ENCODE data around the gene TYSND1. TPM values are rescaled to one million over a fixed set of nuclear protein-coding genes. Genes with fewer than 3 reads are reported as not detected.

The TYSND1 gene
- total and polyA plus RNA-seq, 5 donors from 2014 or later = 15.0 to 28.1 (median 17.3) TPM

DNA sequence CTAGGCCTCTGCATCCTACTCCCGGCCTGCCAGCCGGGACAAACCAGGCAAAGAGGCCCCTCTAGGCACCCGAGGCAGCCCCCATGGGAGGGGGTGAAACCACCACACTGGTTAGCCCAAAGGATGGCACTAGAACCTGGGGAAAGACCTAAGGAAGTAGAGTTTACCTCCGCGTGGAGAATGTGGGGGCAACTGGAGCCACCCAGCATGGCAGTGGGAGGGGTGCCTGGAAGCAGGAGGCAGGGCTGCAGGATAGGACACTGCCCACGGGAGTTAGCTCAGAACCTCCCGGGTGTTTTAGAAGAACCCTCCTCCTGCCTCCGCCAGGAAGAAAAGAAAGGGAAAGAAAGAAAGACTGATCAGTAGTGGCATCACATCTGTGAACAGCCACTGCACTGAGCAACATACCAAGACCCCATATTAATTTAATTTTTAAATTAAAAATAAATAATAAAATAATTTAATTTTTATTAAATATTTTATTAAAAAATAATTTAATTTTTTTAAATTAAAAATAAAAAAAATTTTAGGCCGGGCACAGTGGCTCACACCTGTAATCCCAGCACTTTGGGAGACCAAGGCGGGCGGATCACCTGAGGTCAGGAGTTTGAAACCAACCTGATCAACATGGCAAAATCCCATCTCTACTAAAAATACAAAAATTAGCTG is 25.1 kb downstream of the TYSND1 start:
- ATAC-seq (ENCODE audit: low read depth in 2 of 2) (no peak), DNase-seq (no peak)
- Histone ChIP-seq H3K36me3 (ENCODE audit: control insufficient read depth, insufficient read depth, low read length) (no peaks in the 10 kb centered on the region), H3K4me3 (ENCODE audit: low read depth, low read length) (no peak overlapping the region), H3K4me1 (ENCODE audit: control insufficient read depth, insufficient read depth, low read length, poor library complexity, severe bottlenecking) (no peaks in the 10 kb centered on the region), H3K9me3 (ENCODE audit: control insufficient read depth in 2 of 2, low read length in 2 of 2) (no peaks in the 10 kb centered on the region), H3K27me3 (ENCODE audit: control insufficient read depth, insufficient read depth, low read length) (no peaks in the 10 kb centered on the region), H3K27ac (ENCODE audit: insufficient read depth, low read length, poor library complexity, severe bottlenecking) (no peak overlapping the region)
- H3K36me3 Mint-ChIP-seq = peaks cover 6% of the 10 kb centered on the region
- H3K9me3 Mint-ChIP-seq = peaks cover 0 to 2% (median 0%) of the 10 kb centered on the region in 7 donors
- no peak overlapping the region for H3K4me3 Mint-ChIP-seq
- H3K4me1 Mint-ChIP-seq = peaks cover 0 to 8% (median 3%) of the 10 kb centered on the region in 4 donors
- no peak overlapping the region for H3K27ac Mint-ChIP-seq
- no peaks in the 10 kb centered on the region for H3K27me3 Mint-ChIP-seq

DNA sequence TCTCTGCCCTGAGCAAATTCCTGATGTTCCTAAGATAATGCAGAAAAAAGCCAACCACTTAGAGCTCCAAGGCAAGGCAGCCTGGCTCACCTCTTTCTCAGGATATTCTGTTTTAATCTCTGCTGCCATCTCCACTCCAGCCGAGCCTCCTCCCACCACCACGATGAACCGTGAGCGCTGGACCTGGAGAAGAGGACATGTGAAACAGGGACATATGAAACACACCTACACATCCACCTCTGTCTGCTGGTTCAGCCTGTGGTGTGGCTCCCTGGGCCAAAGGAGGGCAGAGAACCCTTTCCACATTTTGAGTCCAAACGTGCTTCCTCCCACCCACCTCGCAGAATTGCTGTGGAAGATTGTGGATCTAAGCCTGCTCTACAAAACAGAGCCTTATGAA is 26.1 kb downstream of the TYSND1 start:
- no peak overlapping the region for H3K27ac Mint-ChIP-seq
- no peaks in the 10 kb centered on the region for H3K27me3 ChIP-seq (ENCODE audit: control insufficient read depth, insufficient read depth, low read length)
- H3K27ac ChIP-seq (ENCODE audit: insufficient read depth, low read length, poor library complexity, severe bottlenecking) = no peak overlapping the region
- no peaks in the 10 kb centered on the region for H3K36me3 ChIP-seq (ENCODE audit: control insufficient read depth, insufficient read depth, low read length)
- no peaks in the 10 kb centered on the region for H3K4me1 ChIP-seq (ENCODE audit: control insufficient read depth, insufficient read depth, low read length, poor library complexity, severe bottlenecking)
- peaks cover 0 to 2% (median 0%) of the 10 kb centered on the region in 7 donors for H3K9me3 Mint-ChIP-seq
- no peaks in the 10 kb centered on the region for H3K9me3 ChIP-seq (ENCODE audit: control insufficient read depth in 2 of 2, low read length in 2 of 2)
- H3K27me3 Mint-ChIP-seq = no peaks in the 10 kb centered on the region
- no peak overlapping the region for H3K4me3 ChIP-seq (ENCODE audit: low read depth, low read length)
- DNase-seq = no peak
- peaks cover 6% of the 10 kb centered on the region for H3K36me3 Mint-ChIP-seq
- no peak overlapping the region for H3K4me3 Mint-ChIP-seq
- H3K4me1 Mint-ChIP-seq = peaks cover 0 to 15% (median 6%) of the 10 kb centered on the region in 4 donors
- ATAC-seq (ENCODE audit: low read depth in 2 of 2) = no peak

DNA sequence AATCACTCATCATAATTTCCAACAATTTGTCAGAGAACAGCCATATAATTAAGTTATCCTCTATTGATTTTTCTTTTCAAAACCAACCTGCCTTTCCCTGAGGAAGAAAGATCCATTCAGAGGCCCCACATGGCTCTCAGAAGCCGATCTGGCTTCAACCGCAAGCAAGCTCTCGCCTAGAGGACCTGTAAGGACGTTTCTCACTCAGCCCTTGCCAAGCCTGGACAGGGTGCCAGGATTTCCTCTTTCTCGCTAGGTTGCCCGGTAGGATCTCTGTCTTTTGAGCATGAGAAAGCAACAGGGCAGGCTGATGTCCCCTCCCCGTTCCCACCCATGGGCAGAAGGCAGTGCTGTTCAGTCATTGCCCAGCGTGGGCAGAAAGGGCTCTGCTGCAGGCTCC is 26.9 kb downstream of the TYSND1 start:
- Histone ChIP-seq H3K9me3 (ENCODE audit: control insufficient read depth in 2 of 2, low read length in 2 of 2) (no peaks in the 10 kb centered on the region), H3K27me3 (ENCODE audit: control insufficient read depth, insufficient read depth, low read length) (no peaks in the 10 kb centered on the region), H3K36me3 (ENCODE audit: control insufficient read depth, insufficient read depth, low read length) (no peaks in the 10 kb centered on the region), H3K27ac (ENCODE audit: insufficient read depth, low read length, poor library complexity, severe bottlenecking) (no peak overlapping the region), H3K4me1 (ENCODE audit: control insufficient read depth, insufficient read depth, low read length, poor library complexity, severe bottlenecking) (no peaks in the 10 kb centered on the region), H3K4me3 (ENCODE audit: low read depth, low read length) (no peak overlapping the region)
- peaks cover 0 to 2% (median 0%) of the 10 kb centered on the region in 7 donors for H3K9me3 Mint-ChIP-seq
- ATAC-seq (ENCODE audit: low read depth in 2 of 2) (no peak), DNase-seq (no peak)
- H3K4me3 Mint-ChIP-seq = no peak overlapping the region
- peaks cover 6% of the 10 kb centered on the region for H3K36me3 Mint-ChIP-seq
- H3K27ac Mint-ChIP-seq = no peak overlapping the region
- H3K27me3 Mint-ChIP-seq = no peaks in the 10 kb centered on the region
- peaks cover 0 to 12% (median 6%) of the 10 kb centered on the region in 4 donors for H3K4me1 Mint-ChIP-seq

DNA sequence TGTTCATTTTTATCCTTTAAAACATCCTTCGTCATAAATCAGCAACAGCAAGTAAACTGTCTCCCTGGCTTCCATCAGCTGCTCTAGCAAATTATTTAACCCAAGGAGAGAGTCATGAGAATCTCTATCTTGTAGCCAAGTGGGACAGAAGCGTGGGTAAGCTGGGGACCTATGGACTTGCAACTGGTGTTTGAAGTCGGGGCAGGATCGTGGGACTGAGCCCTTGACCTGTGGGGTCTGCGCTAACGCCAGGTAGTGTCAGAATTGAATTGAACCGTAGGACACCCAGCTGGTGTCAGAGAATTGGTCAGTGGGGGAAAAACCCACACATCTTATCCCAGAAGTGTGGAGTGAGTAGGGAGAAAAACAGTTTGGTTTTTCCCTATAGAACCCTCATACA is 27.3 kb downstream of the TYSND1 start:
- Mint-ChIP-seq H3K4me1 (peaks cover 0 to 8% (median 4%) of the 10 kb centered on the region in 4 donors), H3K27ac (no peak overlapping the region), H3K27me3 (no peaks in the 10 kb centered on the region), H3K36me3 (peaks cover 6% of the 10 kb centered on the region), H3K4me3 (no peak overlapping the region), H3K9me3 (no peaks in the 10 kb centered on the region)
- H3K36me3 ChIP-seq (ENCODE audit: control insufficient read depth, insufficient read depth, low read length) = no peaks in the 10 kb centered on the region
- H3K9me3 ChIP-seq (ENCODE audit: control insufficient read depth in 2 of 2, low read length in 2 of 2) = no peaks in the 10 kb centered on the region
- H3K4me1 ChIP-seq (ENCODE audit: control insufficient read depth, insufficient read depth, low read length, poor library complexity, severe bottlenecking) = no peaks in the 10 kb centered on the region
- no peaks in the 10 kb centered on the region for H3K27me3 ChIP-seq (ENCODE audit: control insufficient read depth, insufficient read depth, low read length)
- H3K4me3 ChIP-seq (ENCODE audit: low read depth, low read length) = no peak overlapping the region
- no peak for DNase-seq
- H3K27ac ChIP-seq (ENCODE audit: insufficient read depth, low read length, poor library complexity, severe bottlenecking) = no peak overlapping the region
- ATAC-seq (ENCODE audit: low read depth in 2 of 2) = no peak

DNA sequence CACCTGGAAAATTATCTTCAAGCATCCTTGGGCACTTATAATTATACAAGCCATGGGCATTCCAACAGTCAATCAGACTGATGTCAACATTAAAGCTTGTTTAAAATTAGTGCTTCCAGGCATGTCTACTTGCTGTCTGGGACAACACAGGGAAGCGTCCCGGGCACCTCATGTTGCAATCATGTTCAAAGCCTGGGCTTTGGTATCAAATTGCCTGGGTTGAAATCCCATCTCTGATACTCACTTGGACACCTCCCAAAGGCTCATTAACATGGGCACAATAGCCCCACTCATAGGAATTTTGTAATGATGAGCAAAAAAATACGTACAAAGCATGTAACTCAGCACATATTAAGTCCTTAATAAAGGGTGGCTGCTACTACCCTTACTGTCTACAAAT is 28.3 kb downstream of the TYSND1 start:
- no peaks in the 10 kb centered on the region for H3K9me3 ChIP-seq (ENCODE audit: control insufficient read depth in 2 of 2, low read length in 2 of 2)
- H3K4me1 ChIP-seq (ENCODE audit: control insufficient read depth, insufficient read depth, low read length, poor library complexity, severe bottlenecking) = no peaks in the 10 kb centered on the region
- no peaks in the 10 kb centered on the region for H3K27me3 ChIP-seq (ENCODE audit: control insufficient read depth, insufficient read depth, low read length)
- no peak overlapping the region for H3K27ac ChIP-seq (ENCODE audit: insufficient read depth, low read length, poor library complexity, severe bottlenecking)
- no peaks in the 10 kb centered on the region for H3K9me3 Mint-ChIP-seq
- no peaks in the 10 kb centered on the region for H3K36me3 ChIP-seq (ENCODE audit: control insufficient read depth, insufficient read depth, low read length)
- H3K27me3 Mint-ChIP-seq = no peaks in the 10 kb centered on the region
- DNase-seq (no peak), ATAC-seq (ENCODE audit: low read depth in 2 of 2) (no peak)
- H3K36me3 Mint-ChIP-seq = peaks cover 12% of the 10 kb centered on the region
- peaks cover 0 to 8% (median 4%) of the 10 kb centered on the region in 4 donors for H3K4me1 Mint-ChIP-seq
- no peak overlapping the region for H3K4me3 Mint-ChIP-seq
- H3K4me3 ChIP-seq (ENCODE audit: low read depth, low read length) = no peak overlapping the region
- peak overlapping the region in 1 of 3 donors; percentile 11 for H3K27ac Mint-ChIP-seq

DNA sequence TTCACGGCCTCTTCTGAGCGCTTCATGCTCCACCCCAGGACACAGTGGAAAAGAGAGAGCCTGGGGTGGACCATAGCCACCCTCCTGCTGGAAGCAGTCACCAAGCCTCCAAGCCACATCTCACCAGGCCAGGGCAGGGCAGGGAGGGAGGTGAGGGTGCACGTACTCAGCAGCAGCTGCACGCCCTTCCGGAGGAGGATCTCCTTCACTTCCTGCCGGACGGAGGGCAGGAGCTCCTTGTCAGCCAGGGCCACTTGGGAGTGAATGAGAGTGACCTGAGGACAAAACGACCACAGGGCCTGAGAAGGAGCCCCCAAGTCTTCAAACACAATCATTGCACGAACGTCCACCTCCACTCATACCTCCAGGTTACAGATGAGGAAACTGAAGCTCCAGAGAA is 28.9 kb downstream of the TYSND1 start:
- peaks cover 0 to 8% (median 4%) of the 10 kb centered on the region in 4 donors for H3K4me1 Mint-ChIP-seq
- H3K4me3 Mint-ChIP-seq = no peak overlapping the region
- Histone ChIP-seq H3K4me3 (ENCODE audit: low read depth, low read length) (no peak overlapping the region), H3K4me1 (ENCODE audit: control insufficient read depth, insufficient read depth, low read length, poor library complexity, severe bottlenecking) (no peaks in the 10 kb centered on the region), H3K9me3 (ENCODE audit: control insufficient read depth in 2 of 2, low read length in 2 of 2) (no peaks in the 10 kb centered on the region), H3K36me3 (ENCODE audit: control insufficient read depth, insufficient read depth, low read length) (peaks cover 1% of the 10 kb centered on the region), H3K27ac (ENCODE audit: insufficient read depth, low read length, poor library complexity, severe bottlenecking) (no peak overlapping the region), H3K27me3 (ENCODE audit: control insufficient read depth, insufficient read depth, low read length) (no peaks in the 10 kb centered on the region)
- no peak for DNase-seq
- H3K27me3 Mint-ChIP-seq = no peaks in the 10 kb centered on the region
- peaks cover 16% of the 10 kb centered on the region for H3K36me3 Mint-ChIP-seq
- no peak for ATAC-seq (ENCODE audit: low read depth in 2 of 2)
- no peaks in the 10 kb centered on the region for H3K9me3 Mint-ChIP-seq
- no peak overlapping the region for H3K27ac Mint-ChIP-seq

DNA sequence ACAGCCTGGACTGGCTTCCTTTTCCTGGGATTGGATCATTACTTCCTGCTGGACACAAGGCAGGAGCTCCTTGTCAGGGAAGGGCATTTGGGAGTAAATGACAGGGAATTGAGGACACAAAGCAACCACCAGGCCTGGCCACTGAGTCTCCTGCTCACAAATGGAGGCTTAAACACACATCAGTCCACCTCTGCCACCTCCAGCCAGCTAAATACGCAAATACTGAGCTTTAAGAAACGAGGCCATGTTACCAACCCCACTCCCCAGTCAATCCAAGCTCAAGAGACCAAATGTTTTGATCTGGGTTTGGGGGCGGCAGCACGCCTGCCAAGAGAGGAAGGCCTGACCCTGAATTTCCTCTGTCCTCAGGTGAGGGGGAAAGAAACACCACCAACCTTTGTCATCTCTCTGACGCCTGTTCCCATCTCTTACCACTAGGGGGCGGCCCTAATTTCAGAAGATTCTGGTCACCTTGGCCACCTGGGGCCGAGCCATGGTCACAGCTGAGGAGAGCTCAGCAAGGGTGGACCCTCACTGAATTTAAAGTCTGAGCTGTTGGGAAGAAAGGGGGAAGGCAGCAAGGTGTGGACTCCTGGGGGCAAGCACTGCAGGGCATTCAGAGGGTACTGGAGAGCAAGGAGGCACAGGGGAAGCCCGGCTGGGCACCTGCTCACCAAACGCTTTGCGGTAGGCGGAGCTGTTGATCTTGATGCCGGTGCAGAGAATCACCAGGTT is 30.4 kb downstream of the TYSND1 start:
- no peak overlapping the region for H3K4me3 Mint-ChIP-seq
- peak overlapping the region in 1 of 3 donors; percentile 55 for H3K27ac Mint-ChIP-seq
- Histone ChIP-seq H3K27ac (ENCODE audit: insufficient read depth, low read length, poor library complexity, severe bottlenecking) (no peak overlapping the region), H3K4me1 (ENCODE audit: control insufficient read depth, insufficient read depth, low read length, poor library complexity, severe bottlenecking) (no peaks in the 10 kb centered on the region), H3K27me3 (ENCODE audit: control insufficient read depth, insufficient read depth, low read length) (no peaks in the 10 kb centered on the region), H3K36me3 (ENCODE audit: control insufficient read depth, insufficient read depth, low read length) (peaks cover 11% of the 10 kb centered on the region), H3K4me3 (ENCODE audit: low read depth, low read length) (no peak overlapping the region), H3K9me3 (ENCODE audit: control insufficient read depth in 2 of 2, low read length in 2 of 2) (no peaks in the 10 kb centered on the region)
- peak; percentile 44 to 59 (median 58) for DNase-seq
- peaks cover 0 to 8% (median 5%) of the 10 kb centered on the region in 4 donors for H3K4me1 Mint-ChIP-seq
- H3K27me3 Mint-ChIP-seq = no peaks in the 10 kb centered on the region
- peaks cover 19% of the 10 kb centered on the region for H3K36me3 Mint-ChIP-seq
- peak; percentile 67 to 71 for ATAC-seq (ENCODE audit: low read depth in 2 of 2)
- H3K9me3 Mint-ChIP-seq = no peaks in the 10 kb centered on the region
